Fibroblast of lung (primary cell): ENCODE data around the gene MEI1.

Source experiments
- CTCF ChIP-seq, 2 donors: IDR thresholded peaks in 1 of 2; conservative IDR thresholded peaks in 1 of 2; 1 replicate in 1 of 2; 2 replicates in 1 of 2; pipeline ENCODE4 v1.5.1; 2011 to 2012; ENCODE audit warnings: low read length in 2 of 2, control low read depth in 1 of 2, inconsistent platforms in 1 of 2, low read depth in 1 of 2, mild to moderate bottlenecking in 1 of 2
- EZH2 ChIP-seq: IDR thresholded peaks from 2 replicates; pipeline ENCODE4 v1.5.1; 2012; ENCODE audit warnings: low read length, control low read depth, mild to moderate bottlenecking; ENCODE audit errors: missing control alignments

GRCh38 chr22:41828516-41828915 lies 129.2 kb downstream of the MEI1 start:
- TF ChIP-seq CTCF (conservative IDR thresholded peaks at IDR 0.05 in 1 of 2, IDR thresholded peaks at IDR 0.05 in 1 of 2; ENCODE audit: low read depth in 1 of 2, low read length in 2 of 2) (no peak), EZH2 (no peak)
